A549 treated with Hydrocortisone at 1 μM for 4 hours (cell line): ENCODE data around the gene FDCSP. TPM values are rescaled to one million over a fixed set of nuclear protein-coding genes. Genes with fewer than 3 reads are reported as not detected.

Source experiments
- total RNA-seq: library from RNA; stranded (reverse); fragments of 200-300 nt; extraction: Qiagen RNA extraction; gene quantifications from 5 replicates; pipeline ENCODE4 v1.2.3, GENCODE V29; 2022

The FDCSP gene
- not detected in 5 replicates for total RNA-seq

DNA sequence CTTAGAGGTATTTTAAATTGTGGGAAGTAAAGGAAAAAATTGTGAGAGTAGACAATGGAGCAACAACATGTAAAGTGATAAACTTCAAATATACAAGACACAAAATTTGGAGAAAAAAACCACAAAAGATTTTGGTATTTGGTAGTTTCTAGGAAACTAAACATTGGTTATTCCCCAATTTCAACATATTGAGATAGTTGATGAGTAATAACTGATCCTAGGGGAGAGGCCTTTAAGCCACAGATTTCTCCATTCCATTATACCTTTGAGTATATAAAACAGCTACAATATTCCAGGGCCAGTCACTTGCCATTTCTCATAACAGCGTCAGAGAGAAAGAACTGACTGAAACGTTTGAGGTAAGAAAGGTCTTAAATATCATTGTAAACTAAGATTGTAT is at the start of gene FDCSP:
FDCSP (plus strand) TSS at position 301 of the 400 bp plus-strand sequence. CDS start 5,071 bp downstream, outside the sequence.

DNA sequence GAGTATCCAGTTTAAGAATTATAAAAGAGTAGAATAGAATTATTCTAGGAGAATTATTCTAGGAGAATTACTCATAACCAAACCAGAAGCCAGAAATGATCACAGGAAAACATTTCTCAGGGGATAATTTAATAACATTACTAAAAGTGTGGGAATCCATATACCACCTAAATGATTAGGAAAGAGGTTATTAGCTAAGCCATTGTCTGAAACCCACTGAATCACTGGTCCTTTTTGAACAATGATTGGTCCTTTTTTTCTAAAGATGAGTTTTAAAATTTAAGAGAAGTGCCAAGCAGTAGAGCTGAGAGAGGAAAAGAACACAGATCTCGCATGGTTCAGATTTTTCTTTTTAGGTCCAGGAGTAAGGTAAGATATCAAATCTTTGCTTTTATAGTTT is 30.5 kb upstream of the FDCSP start, which contains the start of gene ODAM:
ODAM (plus strand) TSS at position 301 of the 400 bp plus-strand sequence. CDS start 819 bp downstream, outside the sequence.

DNA sequence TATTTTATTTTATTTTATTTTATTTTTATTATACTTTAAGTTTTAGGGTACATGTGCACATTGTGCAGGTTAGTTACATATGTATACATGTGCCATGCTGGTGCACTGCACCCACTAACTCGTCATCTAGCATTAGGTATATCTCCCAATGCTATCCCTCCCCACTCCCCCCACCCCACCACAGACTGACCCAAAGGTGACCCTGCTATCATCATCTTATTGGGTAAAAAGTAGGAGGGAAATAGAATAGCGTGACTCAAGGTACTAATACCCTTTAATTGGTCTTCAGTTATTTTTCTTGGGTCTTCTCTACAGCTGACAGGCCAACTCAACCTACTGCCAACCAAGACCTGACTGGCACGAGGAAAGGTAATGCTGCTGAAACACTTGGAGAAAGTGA is 16.4 kb downstream of the FDCSP start, which contains the start of gene CSN3:
CSN3 (plus strand) TSS at position 301 of the 400 bp plus-strand sequence. CDS start 2,223 bp downstream, outside the sequence.

Other genes with a start within 250 kb of the FDCSP start
- not detected in 5 replicates for gene STATH, start 230.2 kb upstream of the FDCSP start, total RNA-seq
- gene HTN3, start 197.7 kb upstream of the FDCSP start, total RNA-seq = not detected in 5 replicates
- not detected in 5 replicates for gene HTN1, start 175.7 kb upstream of the FDCSP start, total RNA-seq
- not detected in 5 replicates for gene PRR27, start 71.9 kb upstream of the FDCSP start, total RNA-seq
- not detected in 5 replicates for gene ODAM, start 30.4 kb upstream of the FDCSP start, total RNA-seq
- not detected in 5 replicates for gene CSN3, start 16.5 kb downstream of the FDCSP start, total RNA-seq
- not detected in 5 replicates for gene CABS1, start 108.9 kb downstream of the FDCSP start, total RNA-seq
- gene SMR3A, start 134.6 kb downstream of the FDCSP start, total RNA-seq = not detected in 5 replicates
- gene SMR3B, start 157.0 kb downstream of the FDCSP start, total RNA-seq = not detected in 5 replicates
- not detected in 5 replicates for gene OPRPN, start 171.8 kb downstream of the FDCSP start, total RNA-seq
- not detected in 5 replicates for gene MUC7, start 246.1 kb downstream of the FDCSP start, total RNA-seq